GM21619 (cell line): ENCODE measurements around the gene C17orf75.

Experiments
- ATAC-seq: cut with Tn5 transposase; IDR thresholded peaks from one replicate; pipeline ENCODE4 v1.9.1; 2021; ENCODE audit not compliant: unreplicated experiment

The C17orf75 gene

DNA sequence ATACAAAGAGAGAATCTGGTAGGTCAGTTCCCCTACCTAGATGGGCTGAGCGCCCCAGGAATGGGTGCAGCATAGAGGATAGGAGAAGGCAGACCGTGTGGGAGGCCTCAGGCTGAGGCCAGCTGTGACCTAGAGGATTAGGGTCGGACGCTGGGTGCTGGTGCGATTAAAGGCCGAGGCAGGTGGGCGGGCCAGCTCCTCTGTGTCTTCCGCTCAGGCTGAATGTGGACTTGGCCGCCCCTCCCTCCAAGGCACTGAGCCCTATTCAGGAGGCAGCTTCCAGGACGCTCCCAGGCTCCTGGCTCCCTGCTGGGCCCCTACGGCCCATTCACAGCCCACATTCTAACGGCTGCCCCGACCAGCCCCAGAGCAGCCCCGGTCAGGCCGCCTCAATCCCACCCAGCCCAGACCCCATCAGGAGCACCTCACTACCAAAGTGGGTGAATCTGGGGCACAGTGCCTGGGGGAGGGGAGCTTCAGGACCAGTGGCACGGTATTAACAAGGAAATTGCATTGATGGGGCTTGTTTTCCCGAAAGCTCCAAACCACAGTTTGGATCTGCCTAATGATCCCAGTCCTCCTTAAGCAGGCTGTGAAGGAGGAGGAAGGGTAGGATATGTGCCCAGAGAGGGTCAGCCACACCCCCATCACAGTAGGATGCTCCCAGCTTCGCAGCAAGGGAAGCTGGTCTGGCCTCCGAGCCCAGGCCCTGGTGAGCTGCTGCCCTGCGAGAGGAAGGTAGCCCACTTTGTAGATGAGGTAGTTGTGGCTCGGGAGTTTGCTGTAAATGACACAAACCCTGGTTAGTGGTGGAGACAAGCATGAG lies 61.9 kb downstream of the C17orf75 start:
- ATAC-seq: no peak

DNA sequence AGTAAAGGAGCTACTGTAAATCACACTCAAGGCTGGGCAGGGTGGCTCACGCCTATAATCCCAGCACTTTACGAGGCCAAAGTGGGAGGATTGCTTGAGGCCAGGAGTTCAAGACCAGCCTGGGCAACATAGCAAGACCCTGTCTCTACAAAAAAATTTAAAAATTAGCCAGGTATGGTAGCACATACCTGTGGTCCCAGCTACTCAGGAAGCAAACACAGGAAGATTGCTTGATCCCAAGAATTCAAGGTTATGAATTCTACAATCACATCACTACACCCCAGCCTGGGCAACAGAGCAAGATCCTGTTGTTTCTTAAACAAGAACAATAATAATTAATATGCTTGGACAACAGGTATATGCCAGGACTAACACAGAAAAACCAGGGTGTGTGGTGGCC lies 63.2 kb downstream of the C17orf75 start:
- no peak for ATAC-seq
